Measurements from ENCODE around the gene LYPD6B. TPM values are rescaled to one million over a fixed set of nuclear protein-coding genes. Genes with fewer than 3 reads are reported as not detected.

LYPD6B gene
- total RNA-seq, 2 donors from 2014 or later = 9.3 to 9.9 TPM

DNA sequence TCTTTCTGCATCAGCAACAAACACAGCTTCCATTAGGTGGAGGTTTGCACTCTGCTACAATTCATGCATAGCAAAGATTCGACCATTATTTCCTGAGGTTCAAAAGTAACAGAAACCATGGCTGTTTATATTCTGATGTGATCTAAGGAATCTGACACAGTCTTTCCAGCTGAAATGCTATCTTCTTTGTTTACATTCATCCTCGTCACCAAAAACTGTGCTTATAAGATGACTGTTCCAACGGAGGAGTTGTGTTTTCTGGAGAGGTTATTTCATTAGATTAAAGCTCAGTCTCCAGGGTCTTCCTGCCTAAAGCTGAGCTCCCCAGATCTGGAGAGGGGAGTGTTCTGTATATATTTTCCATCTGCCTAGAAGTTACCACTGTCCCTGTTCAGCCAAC, 45.1 kb upstream of the LYPD6B start:
- DNase-seq (no peak), ATAC-seq (no peak)
- Histone ChIP-seq H3K27me3 (no peaks in the 10 kb centered on the region), H3K4me3 (no peak overlapping the region), H3K36me3 (replicated peaks in 1 of 2; ENCODE audit: insufficient read depth in 1 of 2, low read depth in 2 of 2) (no peaks in the 10 kb centered on the region), H3K4me1 (no peaks in the 10 kb centered on the region), H3K9me3 (no peaks in the 10 kb centered on the region), H3K27ac (no peak overlapping the region)
- intact Hi-C loops (cut with DNase I) = no loop called here
- WGBS, 2 donors = 77 to 78% methylated on average over 3 of the region's 3 CpGs
- TF ChIP-seq POLR2A (IDR thresholded peaks at IDR 0.05) = no peak
- TF ChIP-seq, protein P1, sequence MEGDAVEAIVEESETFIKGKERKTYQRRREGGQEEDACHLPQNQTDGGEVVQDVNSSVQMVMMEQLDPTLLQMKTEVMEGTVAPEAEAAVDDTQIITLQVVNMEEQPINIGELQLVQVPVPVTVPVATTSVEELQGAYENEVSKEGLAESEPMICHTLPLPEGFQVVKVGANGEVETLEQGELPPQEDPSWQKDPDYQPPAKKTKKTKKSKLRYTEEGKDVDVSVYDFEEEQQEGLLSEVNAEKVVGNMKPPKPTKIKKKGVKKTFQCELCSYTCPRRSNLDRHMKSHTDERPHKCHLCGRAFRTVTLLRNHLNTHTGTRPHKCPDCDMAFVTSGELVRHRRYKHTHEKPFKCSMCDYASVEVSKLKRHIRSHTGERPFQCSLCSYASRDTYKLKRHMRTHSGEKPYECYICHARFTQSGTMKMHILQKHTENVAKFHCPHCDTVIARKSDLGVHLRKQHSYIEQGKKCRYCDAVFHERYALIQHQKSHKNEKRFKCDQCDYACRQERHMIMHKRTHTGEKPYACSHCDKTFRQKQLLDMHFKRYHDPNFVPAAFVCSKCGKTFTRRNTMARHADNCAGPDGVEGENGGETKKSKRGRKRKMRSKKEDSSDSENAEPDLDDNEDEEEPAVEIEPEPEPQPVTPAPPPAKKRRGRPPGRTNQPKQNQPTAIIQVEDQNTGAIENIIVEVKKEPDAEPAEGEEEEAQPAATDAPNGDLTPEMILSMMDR (IDR thresholded peaks at IDR 0.05) = no peak

DNA sequence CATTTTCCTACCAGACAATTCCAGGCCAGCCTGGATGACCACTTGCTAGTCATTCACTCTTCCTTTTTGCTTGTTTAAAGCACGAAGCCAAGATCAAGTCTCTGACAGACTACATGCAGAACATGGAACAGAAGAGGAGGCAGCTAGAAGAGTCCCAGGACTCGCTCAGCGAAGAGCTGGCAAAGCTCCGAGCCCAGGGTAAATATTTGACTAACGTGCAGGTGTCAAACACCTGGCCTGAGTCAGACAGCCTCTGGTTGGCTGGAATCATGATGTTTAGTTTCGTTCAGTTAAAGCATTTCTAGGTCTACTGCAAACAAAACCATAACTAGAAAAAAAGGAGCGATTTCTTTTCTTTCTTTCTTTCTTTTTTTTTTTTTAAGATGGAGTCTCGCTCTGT, 44.2 kb upstream of the LYPD6B start:
- no peak for ATAC-seq
- Histone ChIP-seq H3K27me3 (no peaks in the 10 kb centered on the region), H3K4me3 (no peak overlapping the region), H3K4me1 (no peaks in the 10 kb centered on the region), H3K9me3 (no peaks in the 10 kb centered on the region), H3K36me3 (replicated peaks in 1 of 2; ENCODE audit: insufficient read depth in 1 of 2, low read depth in 2 of 2) (no peaks in the 10 kb centered on the region), H3K27ac (no peak overlapping the region)
- WGBS, 2 donors = 35 to 37% methylated on average over 8 of the region's 8 CpGs
- intact Hi-C loops (cut with DNase I) = no loop called here
- TF ChIP-seq POLR2A (IDR thresholded peaks at IDR 0.05) = no peak
- TF ChIP-seq, protein P1 (IDR thresholded peaks at IDR 0.05) = no peak
- DNase-seq = peak; percentile 35 to 69 (median 42)

DNA sequence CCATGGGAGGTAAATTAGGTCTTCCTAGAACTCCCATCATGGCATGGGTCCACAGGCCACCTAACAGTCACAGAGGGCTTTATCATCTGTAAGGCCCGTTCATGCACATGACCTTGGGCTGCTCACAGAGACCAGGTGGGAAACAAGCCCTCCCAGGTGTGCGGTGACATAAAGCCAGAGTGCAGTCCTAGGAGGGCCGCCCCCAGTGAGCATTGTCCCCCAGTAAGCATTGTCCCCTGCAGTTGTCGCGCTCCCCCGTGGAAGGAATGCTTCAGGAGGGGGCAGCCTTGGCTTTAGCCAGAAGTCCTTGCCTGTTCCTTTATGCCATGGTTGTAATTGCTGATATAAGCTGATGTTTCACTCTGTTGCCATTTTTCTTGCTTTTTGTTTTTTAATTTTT, 41.7 kb upstream of the LYPD6B start:
- intact Hi-C loops (cut with DNase I) = no loop called here
- no peaks in the 10 kb centered on the region for H3K4me1 ChIP-seq
- no peaks in the 10 kb centered on the region for H3K36me3 ChIP-seq (replicated peaks in 1 of 2; ENCODE audit: insufficient read depth in 1 of 2, low read depth in 2 of 2)
- 70 to 73% methylated on average over 5 to 6 of the region's 6 CpGs for WGBS, 2 donors
- DNase-seq (no peak), ATAC-seq (no peak)
- H3K9me3 ChIP-seq = no peaks in the 10 kb centered on the region
- no peak overlapping the region for H3K4me3 ChIP-seq
- no peak for TF ChIP-seq POLR2A (IDR thresholded peaks at IDR 0.05)
- TF ChIP-seq, protein P1 (IDR thresholded peaks at IDR 0.05) = no peak
- H3K27me3 ChIP-seq = no peaks in the 10 kb centered on the region
- no peak overlapping the region for H3K27ac ChIP-seq

DNA sequence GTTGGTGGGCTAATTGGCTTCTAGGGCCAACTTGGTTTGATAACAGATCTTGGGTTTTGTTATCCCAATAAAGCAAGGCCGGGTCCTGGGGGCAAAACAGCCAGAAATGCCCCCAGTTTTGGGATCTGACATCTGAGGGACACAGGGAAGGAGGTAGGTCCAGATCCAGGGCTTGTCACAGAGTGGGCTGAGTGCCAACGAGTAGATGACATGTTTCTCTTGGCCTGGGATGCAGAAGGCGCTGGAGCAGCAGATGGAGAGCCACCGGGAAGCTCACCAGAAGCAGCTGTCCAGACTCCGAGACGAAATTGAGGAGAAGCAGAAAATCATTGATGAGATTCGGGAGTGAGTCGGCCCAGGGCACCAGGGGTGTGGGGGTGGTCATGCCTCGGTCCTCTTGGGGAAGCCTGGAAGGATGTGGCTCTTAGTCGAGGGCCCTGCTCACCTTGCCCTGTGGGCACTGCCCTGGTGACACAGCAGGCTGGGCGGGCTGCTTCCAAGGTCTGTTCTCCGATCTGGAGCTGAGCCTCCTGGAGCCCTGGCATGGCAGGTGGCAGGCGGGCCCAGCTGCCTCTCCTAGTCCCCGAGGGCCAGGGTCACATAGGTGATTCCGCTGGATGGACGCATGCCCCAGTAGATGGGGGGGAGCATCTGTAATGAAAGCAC, 40.2 kb upstream of the LYPD6B start:
- Histone ChIP-seq H3K27ac (no peak overlapping the region), H3K27me3 (no peaks in the 10 kb centered on the region), H3K4me3 (no peak overlapping the region), H3K9me3 (no peaks in the 10 kb centered on the region), H3K36me3 (replicated peaks in 1 of 2; ENCODE audit: insufficient read depth in 1 of 2, low read depth in 2 of 2) (no peaks in the 10 kb centered on the region), H3K4me1 (no peaks in the 10 kb centered on the region)
- ATAC-seq = no peak
- no peak for DNase-seq
- WGBS, 2 donors = 72 to 80% methylated on average over 15 to 16 of the region's 16 CpGs
- no peak for TF ChIP-seq POLR2A (IDR thresholded peaks at IDR 0.05)
- TF ChIP-seq, protein P1 (IDR thresholded peaks at IDR 0.05) = no peak
- intact Hi-C loops (cut with DNase I) = no loop called here

DNA sequence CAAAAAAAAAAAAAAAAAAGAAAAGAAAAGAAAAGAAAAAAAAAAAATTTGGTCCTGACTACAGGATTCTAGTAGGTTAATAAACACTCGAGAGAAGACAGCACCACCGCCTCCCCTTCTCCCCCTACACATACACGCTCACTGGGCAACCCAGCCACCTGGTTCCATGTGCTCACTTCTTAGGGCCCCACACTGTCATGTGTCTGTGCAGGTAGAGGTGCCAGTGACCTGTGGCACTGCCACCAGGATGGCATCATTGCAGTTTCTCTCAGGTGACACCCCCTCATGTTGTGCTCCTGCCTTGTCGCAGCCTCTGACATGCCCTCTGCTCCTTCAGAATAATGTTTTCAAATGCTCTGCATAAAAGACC, 39.7 kb upstream of the LYPD6B start:
- Histone ChIP-seq H3K4me1 (no peaks in the 10 kb centered on the region), H3K27me3 (no peaks in the 10 kb centered on the region), H3K36me3 (replicated peaks in 1 of 2; ENCODE audit: insufficient read depth in 1 of 2, low read depth in 2 of 2) (no peaks in the 10 kb centered on the region), H3K27ac (no peak overlapping the region), H3K9me3 (no peaks in the 10 kb centered on the region), H3K4me3 (no peak overlapping the region)
- no peak for DNase-seq
- intact Hi-C loops (cut with DNase I) = no loop called here
- WGBS, 2 donors = 83 to 91% methylated on average over 4 of the region's 4 CpGs
- no peak for TF ChIP-seq POLR2A (IDR thresholded peaks at IDR 0.05)
- TF ChIP-seq, protein P1 (IDR thresholded peaks at IDR 0.05) = no peak
- no peak for ATAC-seq

Measured in body of pancreas (tissue), 4 donors.